Measurements from ENCODE around the gene SNX20.

Gene SNX20

GRCh38 chr16:50653633-50654519, 27.2 kb downstream of the SNX20 start:
- no peak for DNase-seq

- no peak for DNase-seq
Measured at GRCh38 chr16:50652836-50653425, 28.2 kb downstream of the SNX20 start.

- DNase-seq, result no peak
Measured at GRCh38 chr16:50651835-50652438, 29.2 kb downstream of the SNX20 start.

GRCh38 chr16:50646345-50646744, 34.8 kb downstream of the SNX20 start:
- no peak for DNase-seq

GRCh38 chr16:50645563-50646220, 35.4 kb downstream of the SNX20 start:
- DNase-seq, result no peak

GRCh38 chr16:50644729-50645128, 36.4 kb downstream of the SNX20 start:
- DNase-seq, result no peak

- DNase-seq, result no peak
Measured at GRCh38 chr16:50644245-50644644, 36.9 kb downstream of the SNX20 start.

- DNase-seq, result no peak
Measured at GRCh38 chr16:50643192-50643591, 37.9 kb downstream of the SNX20 start.

GRCh38 chr16:50642349-50642748, 38.8 kb downstream of the SNX20 start:
- DNase-seq, result no peak

GRCh38 chr16:50641818-50642187, 39.3 kb downstream of the SNX20 start:
- DNase-seq, result no peak

GRCh38 chr16:50640919-50641817, 39.9 kb downstream of the SNX20 start:
- no peak for DNase-seq

- no peak for DNase-seq
Measured at GRCh38 chr16:50640391-50640790, 40.7 kb downstream of the SNX20 start.

GRCh38 chr16:50638816-50639670, 42.1 kb downstream of the SNX20 start:
- no peak for DNase-seq

- DNase-seq, result no peak
Measured at GRCh38 chr16:50637716-50638602, 43.2 kb downstream of the SNX20 start.

- no peak for DNase-seq
Measured at GRCh38 chr16:50636753-50637374, 44.2 kb downstream of the SNX20 start.

- DNase-seq, result no peak
Measured at GRCh38 chr16:50635505-50636392, 45.4 kb downstream of the SNX20 start.

- DNase-seq, result no peak
Measured at GRCh38 chr16:50634947-50635346, 46.2 kb downstream of the SNX20 start.

- DNase-seq, result no peak
Measured at GRCh38 chr16:50634090-50634489, 47.0 kb downstream of the SNX20 start.
